Measurements from ENCODE around the gene PRR30.
"Not testable (repeated sequence)": the region's sequence is repeated elsewhere in the genome, so short reads cannot be mapped to it uniquely, and the experiment has no call there.

PRR30 gene

GRCh38 chr2:27127883-27128667 is 11.1 kb downstream of the PRR30 start:
- DNase-seq: no peak

DNA sequence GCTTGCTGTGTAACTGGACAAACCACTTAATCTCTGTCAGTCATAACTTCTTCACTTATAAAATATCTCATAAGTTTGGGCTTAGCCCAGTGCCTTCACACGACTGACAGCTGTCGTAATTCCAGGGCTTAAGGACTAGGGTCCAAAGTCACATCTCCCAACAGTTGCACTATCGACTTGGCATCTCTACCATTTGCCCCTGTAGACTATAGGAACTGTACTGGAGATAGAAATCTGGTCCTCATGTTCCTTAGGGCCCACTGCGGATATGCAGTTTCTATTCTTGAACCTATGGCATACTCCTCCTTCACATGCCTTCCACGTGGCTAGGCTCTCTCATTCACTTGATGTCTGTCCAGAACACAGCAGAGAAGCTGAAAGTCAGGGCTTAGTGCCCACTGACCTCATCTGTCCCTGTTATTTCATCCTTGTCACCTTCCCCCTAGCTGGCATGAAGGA is 12.9 kb downstream of the PRR30 start:
- DNase-seq: no peak

DNA sequence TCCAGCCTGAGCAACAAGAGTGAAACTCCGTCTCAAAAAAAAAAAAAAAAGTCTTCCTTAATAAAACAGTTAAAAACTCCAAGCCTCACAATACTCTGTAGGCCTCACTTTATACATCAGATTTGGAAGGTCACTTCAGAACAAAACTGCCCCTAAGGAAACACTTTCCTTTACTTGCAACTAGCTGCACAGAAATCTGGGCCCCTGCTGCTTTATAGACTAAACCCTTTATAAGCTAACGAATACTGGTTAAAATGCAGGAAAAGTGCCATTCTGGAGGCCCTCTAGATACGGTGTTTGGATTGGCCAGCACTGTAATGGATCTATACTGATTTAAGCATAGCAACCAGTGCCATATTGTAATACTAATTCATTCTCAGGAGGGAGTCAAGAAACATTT is 14.1 kb downstream of the PRR30 start:
- no peak for DNase-seq

GRCh38 chr2:27123302-27124150 is 15.7 kb downstream of the PRR30 start, which contains the start of gene ABHD1:
TSS of gene ABHD1 (plus strand) at chr2:27123815. CDS start at chr2:27123949, 134 bp downstream.
- peak; percentile 46 to 65 for DNase-seq

DNA sequence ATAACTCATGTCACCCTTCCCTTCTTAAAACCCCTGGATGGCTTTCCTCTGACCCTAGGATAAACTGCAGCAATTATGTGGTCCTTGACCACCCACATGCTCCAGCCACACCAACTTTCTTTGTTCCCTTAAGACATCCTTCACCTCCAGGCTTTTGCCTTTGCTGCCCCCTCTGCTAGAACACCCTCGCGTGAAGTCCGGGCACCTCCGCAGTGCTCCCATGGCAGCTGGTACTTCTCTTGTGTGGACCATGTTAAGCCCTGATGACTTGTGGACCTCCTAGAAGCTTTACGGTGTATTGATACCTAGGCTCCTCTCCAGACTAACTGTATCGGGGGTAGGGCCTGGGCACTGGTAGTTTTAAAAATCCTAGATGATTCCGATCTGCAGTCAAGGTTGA is 16.4 kb downstream of the PRR30 start:
- DNase-seq: no peak

DNA sequence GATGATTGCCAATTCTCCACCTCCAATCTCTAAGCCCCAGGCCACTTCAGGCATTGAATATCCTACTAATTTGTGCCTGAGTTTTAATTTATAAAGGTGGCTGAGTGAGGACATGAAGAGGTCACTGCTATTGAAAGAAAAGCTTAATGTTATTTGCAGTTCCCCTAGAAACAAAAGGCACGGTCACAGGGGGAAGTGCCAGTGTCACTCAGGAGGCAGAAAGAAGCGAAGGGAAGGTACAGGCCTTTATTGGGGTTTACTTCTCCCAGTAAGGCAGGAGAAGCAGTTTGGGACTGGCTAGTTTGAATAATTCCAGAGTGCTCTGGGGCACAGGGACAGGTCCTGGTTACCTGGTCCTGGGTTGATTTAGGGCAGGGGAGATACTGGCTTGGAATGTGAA is 17.3 kb downstream of the PRR30 start:
- no peak for DNase-seq

DNA sequence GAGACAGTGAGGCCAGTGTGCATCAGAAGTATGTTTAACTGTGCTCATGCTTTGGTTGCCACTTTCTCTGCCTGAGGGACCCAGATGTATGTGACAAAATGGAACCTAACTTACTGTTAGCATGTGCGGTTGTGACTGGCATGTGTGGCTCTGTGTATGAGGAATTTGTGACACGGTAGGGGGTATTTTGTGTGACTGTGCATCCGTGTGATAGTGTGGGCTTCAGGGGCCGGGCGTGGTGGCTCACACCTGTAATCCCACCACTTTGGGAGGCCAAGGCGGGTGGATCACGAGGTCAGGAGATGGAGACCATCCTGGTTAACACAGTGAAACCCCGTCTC is 19.9 kb downstream of the PRR30 start:
- DNase-seq: not testable (repeated sequence)

DNA sequence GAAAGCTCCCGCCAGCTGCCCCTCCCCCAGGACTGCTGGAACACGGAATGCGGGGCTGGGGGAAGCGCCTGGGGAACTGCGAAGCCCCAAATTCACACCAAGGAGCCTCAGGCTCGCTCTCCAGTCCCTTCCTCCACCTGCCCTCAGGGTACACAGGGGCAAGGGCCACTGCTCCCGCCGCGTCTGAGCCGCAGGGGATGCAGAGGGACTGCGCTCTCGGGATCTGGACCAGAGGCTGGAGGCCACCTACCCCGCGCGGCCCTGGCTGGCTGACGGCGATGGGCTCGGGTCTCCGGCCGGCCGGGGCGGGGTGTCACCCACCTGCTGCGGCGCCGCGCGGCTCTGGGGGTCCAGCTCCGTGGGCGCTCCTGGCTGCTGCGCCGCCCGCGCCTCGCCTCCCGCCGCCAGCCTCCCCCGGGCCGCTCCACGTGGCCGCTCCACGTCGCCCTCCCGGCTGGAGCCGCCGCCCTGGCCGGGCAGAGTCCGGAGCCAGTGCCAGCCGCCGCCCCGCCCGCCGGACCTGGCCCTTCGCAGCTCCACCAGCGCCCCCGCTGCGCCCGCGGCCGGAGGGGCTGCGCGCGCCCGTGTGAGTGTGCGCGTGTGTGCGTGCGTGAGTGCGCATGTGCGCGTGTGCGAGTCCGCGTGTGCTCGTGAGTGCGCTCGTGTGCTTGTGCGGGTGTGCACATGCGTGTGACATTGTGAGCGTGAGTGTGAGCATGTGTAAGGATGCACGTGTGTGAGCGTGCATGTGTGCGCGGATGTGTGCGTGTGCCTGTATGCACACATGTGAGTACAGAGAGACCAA is 20.5 kb downstream of the PRR30 start, which contains the start of gene CGREF1:
CGREF1 (minus strand) TSS at position 604 of the 805 bp plus-strand sequence. CDS start 14,762 bp downstream, outside the sequence.
- DNase-seq: peak; percentile 27 to 29

- no peak for DNase-seq
Observed at GRCh38 chr2:27117995-27118524, 21.1 kb downstream of the PRR30 start.

DNA sequence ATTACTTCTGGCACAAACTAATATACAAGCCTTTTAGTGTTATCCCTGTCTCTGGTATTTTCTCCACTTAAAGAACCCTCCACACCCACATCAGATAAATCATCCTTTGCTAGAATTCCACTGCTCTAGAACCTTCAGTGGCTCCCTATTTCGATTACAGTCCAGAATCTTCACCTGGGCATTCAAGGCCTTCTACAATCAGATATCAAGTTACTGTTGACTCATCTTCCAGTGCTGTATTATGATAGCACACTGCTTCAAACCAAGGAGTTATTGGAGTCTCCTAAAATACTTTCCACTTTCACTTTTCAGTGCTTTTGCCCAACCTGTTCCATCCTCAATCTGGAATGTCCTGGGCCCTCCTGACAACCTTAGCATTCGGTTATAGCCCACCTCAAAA is 23.7 kb downstream of the PRR30 start:
- no peak for DNase-seq

- not testable (repeated sequence) for DNase-seq
Observed at GRCh38 chr2:27111392-27112078, 27.7 kb downstream of the PRR30 start.

DNA sequence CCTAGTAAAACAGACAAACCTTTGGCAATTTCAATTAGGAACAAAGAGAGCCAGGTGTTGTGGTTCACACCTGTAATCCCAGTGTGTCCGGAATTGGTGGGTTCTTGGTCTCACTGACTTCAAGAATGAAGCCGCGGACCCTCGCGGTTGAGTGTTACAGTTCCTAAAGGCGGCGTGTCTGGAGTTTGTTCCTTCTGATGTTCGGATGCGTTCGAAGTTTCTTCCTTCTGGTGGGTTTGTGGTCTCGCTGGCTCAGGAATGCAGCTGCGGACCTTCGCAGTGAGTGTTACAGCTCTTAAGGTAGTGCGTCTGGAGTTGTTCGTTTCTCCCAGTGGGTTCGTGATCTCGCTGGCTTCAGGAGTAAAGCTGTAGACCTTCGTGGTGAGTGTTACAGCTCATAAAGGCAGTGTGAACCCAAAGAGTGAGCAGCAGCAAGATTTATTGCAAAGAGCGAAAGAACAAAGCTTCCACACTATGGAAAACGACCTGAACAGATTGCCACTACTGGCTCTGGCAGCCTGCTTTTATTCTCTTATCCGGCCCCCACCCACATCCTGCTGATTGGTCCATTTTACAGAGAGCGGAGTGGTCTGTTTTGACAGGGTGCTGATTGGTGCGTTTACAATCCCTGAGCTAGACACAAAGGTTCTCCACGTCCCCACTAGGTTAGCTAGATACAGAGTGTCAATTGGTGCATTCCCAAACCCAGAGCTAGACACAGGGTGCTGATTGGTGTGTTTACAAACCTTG is 28.4 kb downstream of the PRR30 start:
- DNase-seq: not testable (repeated sequence)

GRCh38 chr2:27109083-27109482 is 30.1 kb downstream of the PRR30 start:
- no peak for DNase-seq

DNA sequence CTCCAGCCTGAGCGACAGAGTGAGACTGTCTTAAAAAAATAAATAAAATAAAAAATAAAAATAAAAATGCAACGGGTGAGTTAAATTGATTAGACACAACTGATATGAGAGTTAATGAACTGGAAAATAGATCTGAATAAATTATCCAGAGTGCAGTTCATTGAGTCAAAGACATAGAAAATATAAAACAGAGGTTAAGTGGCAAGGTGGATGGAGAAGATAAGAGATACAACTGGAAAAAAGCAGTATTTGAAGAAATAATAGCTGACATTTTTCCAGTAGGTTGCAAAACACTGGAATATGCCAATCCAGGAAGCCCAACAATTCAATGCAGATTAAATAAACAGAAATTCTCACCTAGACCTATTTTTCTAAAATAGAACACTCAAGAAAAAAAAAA is 31.0 kb downstream of the PRR30 start:
- DNase-seq: no peak

GRCh38 chr2:27105981-27106380 is 33.2 kb downstream of the PRR30 start:
- DNase-seq: no peak

GRCh38 chr2:27102329-27102728 is 36.9 kb downstream of the PRR30 start:
- no peak for DNase-seq

GRCh38 chr2:27100036-27100435 is 39.2 kb downstream of the PRR30 start:
- DNase-seq: no peak

DNA sequence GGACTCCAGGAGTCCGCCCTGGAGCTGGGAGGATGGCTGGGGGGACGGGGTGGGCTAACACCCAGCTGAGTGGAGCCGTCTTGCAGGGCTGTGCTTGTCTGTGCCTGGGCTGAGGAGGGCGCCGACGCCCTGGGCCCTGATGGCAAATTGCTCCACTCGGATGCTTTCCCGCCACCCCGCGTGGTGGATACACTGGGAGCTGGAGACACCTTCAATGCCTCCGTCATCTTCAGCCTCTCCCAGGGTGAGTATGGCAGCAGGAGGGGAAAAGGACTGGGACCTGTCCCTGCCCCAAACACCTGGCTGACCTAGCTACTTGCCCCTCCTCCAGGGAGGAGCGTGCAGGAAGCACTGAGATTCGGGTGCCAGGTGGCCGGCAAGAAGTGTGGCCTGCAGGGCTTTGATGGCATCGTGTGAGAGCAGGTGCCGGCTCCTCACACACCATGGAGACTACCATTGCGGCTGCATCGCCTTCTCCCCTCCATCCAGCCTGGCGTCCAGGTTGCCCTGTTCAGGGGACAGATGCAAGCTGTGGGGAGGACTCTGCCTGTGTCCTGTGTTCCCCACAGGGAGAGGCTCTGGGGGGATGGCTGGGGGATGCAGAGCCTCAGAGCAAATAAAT is 39.8 kb downstream of the PRR30 start:
- DNase-seq: no peak

- no peak for DNase-seq
Observed at GRCh38 chr2:27097341-27097740, 41.9 kb downstream of the PRR30 start.

GRCh38 chr2:27096748-27097297 is 42.4 kb downstream of the PRR30 start:
- no peak for DNase-seq
